ENCODE measurements around the gene SFXN5. TPM values are rescaled to one million over a fixed set of nuclear protein-coding genes. Genes with fewer than 3 reads are reported as not detected.

Gene SFXN5
- total RNA-seq, 1 experiment from 2014 or later, result 15.2 TPM

DNA sequence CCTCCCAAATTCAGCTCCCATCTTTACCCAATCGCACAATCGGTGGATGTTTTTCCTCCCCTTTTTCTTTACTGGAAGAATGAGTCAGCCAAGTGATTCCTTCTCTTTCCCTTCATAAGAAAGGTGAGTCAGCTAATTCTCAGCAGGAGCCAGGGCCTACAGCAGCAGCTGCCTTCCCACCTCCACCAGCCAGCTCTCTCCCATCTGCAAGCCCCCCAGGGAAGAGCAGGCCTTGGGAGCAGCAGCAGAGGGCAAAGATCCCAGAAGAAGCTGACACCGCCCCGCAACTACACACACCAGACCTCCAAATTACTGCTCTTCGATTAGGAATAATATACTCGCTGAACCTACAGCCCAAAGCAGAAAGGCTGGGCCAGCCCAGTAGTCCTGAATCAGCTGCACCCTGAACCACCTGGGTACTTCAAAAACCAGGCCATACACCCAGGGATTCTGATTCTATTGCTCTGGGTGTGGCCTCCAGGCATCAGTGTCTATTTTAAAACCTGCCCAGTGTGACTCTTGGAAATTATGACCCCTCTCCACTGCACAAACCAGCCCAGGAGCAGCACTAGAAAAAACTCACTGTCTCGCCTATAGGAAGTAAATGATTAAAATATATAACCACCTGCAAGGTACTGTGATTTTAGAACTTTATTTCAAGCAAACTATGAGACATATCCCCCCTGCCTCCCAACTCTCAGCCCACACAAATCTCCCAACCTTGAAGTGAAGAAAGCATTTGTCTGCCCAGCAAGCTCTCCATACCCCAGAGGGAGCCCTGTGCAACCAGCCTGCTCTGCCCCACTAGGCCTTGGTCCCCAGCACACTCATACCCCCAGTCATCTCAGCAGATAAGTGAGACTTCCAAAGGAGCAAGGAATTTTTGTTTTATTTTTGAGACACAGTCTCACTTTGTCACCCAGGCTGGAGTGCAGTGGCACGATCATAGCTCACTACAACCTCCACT is 7.3 kb downstream of the SFXN5 start:
- peak overlapping the region; percentile 41 for H3K4me2 ChIP-seq
- peaks cover 12% of the 10 kb centered on the region; the same call in 1 of the 2 replicates for H3F3A ChIP-seq (ENCODE audit: insufficient read depth, low read depth)
- TF ChIP-seq, protein P1, sequence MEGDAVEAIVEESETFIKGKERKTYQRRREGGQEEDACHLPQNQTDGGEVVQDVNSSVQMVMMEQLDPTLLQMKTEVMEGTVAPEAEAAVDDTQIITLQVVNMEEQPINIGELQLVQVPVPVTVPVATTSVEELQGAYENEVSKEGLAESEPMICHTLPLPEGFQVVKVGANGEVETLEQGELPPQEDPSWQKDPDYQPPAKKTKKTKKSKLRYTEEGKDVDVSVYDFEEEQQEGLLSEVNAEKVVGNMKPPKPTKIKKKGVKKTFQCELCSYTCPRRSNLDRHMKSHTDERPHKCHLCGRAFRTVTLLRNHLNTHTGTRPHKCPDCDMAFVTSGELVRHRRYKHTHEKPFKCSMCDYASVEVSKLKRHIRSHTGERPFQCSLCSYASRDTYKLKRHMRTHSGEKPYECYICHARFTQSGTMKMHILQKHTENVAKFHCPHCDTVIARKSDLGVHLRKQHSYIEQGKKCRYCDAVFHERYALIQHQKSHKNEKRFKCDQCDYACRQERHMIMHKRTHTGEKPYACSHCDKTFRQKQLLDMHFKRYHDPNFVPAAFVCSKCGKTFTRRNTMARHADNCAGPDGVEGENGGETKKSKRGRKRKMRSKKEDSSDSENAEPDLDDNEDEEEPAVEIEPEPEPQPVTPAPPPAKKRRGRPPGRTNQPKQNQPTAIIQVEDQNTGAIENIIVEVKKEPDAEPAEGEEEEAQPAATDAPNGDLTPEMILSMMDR (conservative IDR thresholded peaks at IDR 0.05), result no peak
- no peak for TF ChIP-seq EZH2 (IDR thresholded peaks at IDR 0.05; ENCODE audit: low read depth)
- H4K20me1 ChIP-seq (ENCODE audit: insufficient read depth), result no peaks in the 10 kb centered on the region
- H3K27ac ChIP-seq, result peak overlapping the region; percentile 68
- H2AFZ ChIP-seq, result peak overlapping the region; percentile 40; the same call in 1 of the 2 replicates
- ChIA-PET POLR2A (ENCODE audit: unreplicated experiment) (interaction anchor here (0.6 kb wide), 1 partner anchor 688 kb away, joined by 6 read pairs; no protein-coding TSS in a partner anchor), CTCF (interaction anchor here (0.6 kb wide), 1 partner anchor 921 kb away, joined by 14 read pairs; no protein-coding TSS in a partner anchor)
- intact Hi-C loops (cut with micrococcal nuclease; ENCODE audit: unreplicated experiment), result no loop called here
- DNase-seq, result peak; percentile 35 to 66
- H3K27me3 ChIP-seq (ENCODE audit: insufficient read depth, low read depth), result no peaks in the 10 kb centered on the region
- H3K4me1 ChIP-seq (replicated peaks; ENCODE audit: insufficient read depth), result peaks cover 25% of the 10 kb centered on the region
- no peaks in the 10 kb centered on the region for H3K9me2 ChIP-seq (ENCODE audit: insufficient read depth)
- no peak overlapping the region for H3K4me3 ChIP-seq
- H3K9me3 ChIP-seq (ENCODE audit: insufficient read depth, low read depth), result no peaks in the 10 kb centered on the region
- peaks cover 21% of the 10 kb centered on the region for H3K79me2 ChIP-seq (ENCODE audit: low read depth)
- BruUV-seq (replicated peaks), result no TSS peak
- no peaks in the 10 kb centered on the region for H3K36me3 ChIP-seq (ENCODE audit: low read depth)

GRCh38 chr2:73063472-73063871 is 8.0 kb downstream of the SFXN5 start:
- intact Hi-C loops (cut with micrococcal nuclease; ENCODE audit: unreplicated experiment), result no loop called here
- H3K4me3 ChIP-seq, result no peak overlapping the region

GRCh38 chr2:73059106-73059505 is 12.4 kb downstream of the SFXN5 start:
- H3K9me3 ChIP-seq (ENCODE audit: insufficient read depth, low read depth), result peaks cover 7% of the 10 kb centered on the region; the same call in 1 of the 2 replicates
- ChIA-PET CTCF (no interaction called here), POLR2A (ENCODE audit: unreplicated experiment) (no interaction called here)
- no peak overlapping the region for H3K4me2 ChIP-seq
- DNase-seq, result no peak
- no peaks in the 10 kb centered on the region for H4K20me1 ChIP-seq (ENCODE audit: insufficient read depth)
- H3K9me2 ChIP-seq (ENCODE audit: insufficient read depth), result no peaks in the 10 kb centered on the region
- intact Hi-C loops (cut with micrococcal nuclease; ENCODE audit: unreplicated experiment), result no loop called here
- no peak overlapping the region for H2AFZ ChIP-seq
- H3K36me3 ChIP-seq (ENCODE audit: low read depth), result peaks cover 13% of the 10 kb centered on the region; the same call in 1 of the 2 replicates
- H3K4me1 ChIP-seq (replicated peaks; ENCODE audit: insufficient read depth), result peaks cover 15% of the 10 kb centered on the region
- H3K27me3 ChIP-seq (ENCODE audit: insufficient read depth, low read depth), result no peaks in the 10 kb centered on the region
- no peak overlapping the region for H3K4me3 ChIP-seq
- BruUV-seq (replicated peaks), result no TSS peak
- no peaks in the 10 kb centered on the region for H3K79me2 ChIP-seq (ENCODE audit: low read depth)
- no peak overlapping the region for H3K27ac ChIP-seq
- peaks cover 3% of the 10 kb centered on the region; the same call in 1 of the 2 replicates for H3F3A ChIP-seq (ENCODE audit: insufficient read depth, low read depth)
- TF ChIP-seq, protein P1 (conservative IDR thresholded peaks at IDR 0.05), result no peak
- no peak for TF ChIP-seq EZH2 (IDR thresholded peaks at IDR 0.05; ENCODE audit: low read depth)

More at GRCh38 chr2:73063472-73063871, 8.0 kb downstream of the SFXN5 start:
- Histone ChIP-seq H3K9me3 (ENCODE audit: insufficient read depth, low read depth) (no peaks in the 10 kb centered on the region), H3K27me3 (ENCODE audit: insufficient read depth, low read depth) (no peaks in the 10 kb centered on the region), H3K79me2 (ENCODE audit: low read depth) (peaks cover 16% of the 10 kb centered on the region), H3F3A (ENCODE audit: insufficient read depth, low read depth) (peaks cover 12% of the 10 kb centered on the region; the same call in 1 of the 2 replicates), H3K27ac (peak overlapping the region; percentile 68), H4K20me1 (ENCODE audit: insufficient read depth) (no peaks in the 10 kb centered on the region), H3K36me3 (ENCODE audit: low read depth) (no peaks in the 10 kb centered on the region), H3K9me2 (ENCODE audit: insufficient read depth) (no peaks in the 10 kb centered on the region), H2AFZ (no peak overlapping the region), H3K4me1 (replicated peaks; ENCODE audit: insufficient read depth) (peaks cover 25% of the 10 kb centered on the region), H3K4me2 (peak overlapping the region; percentile 41)
- CTCF ChIA-PET, result no interaction called here
- TF ChIP-seq, protein P1 (conservative IDR thresholded peaks at IDR 0.05), result no peak
- no peak for TF ChIP-seq EZH2 (IDR thresholded peaks at IDR 0.05; ENCODE audit: low read depth)
- no TSS peak for BruUV-seq (replicated peaks)
- POLR2A ChIA-PET (ENCODE audit: unreplicated experiment), result no interaction called here
- no peak for DNase-seq

All from PC-9 (cell line).